Stomach smooth muscle (tissue), 2 donors: ENCODE results near the gene POMT1.
"Not testable (repeated sequence)": the region's sequence is repeated elsewhere in the genome, so short reads cannot be mapped to it uniquely, and the experiment has no call there.

ENCODE experiments used
- H3K27ac ChIP-seq: one replicate; pipeline ENCODE4 v1.7.0; 2013; ENCODE audit warnings: mild to moderate bottlenecking, low read length, inconsistent platforms
- H3K27me3 ChIP-seq, 2 donors: one replicate each; pipeline ENCODE4 v1.7.0; 2013; ENCODE audit warnings: low read length in 2 of 2; ENCODE audit not compliant: insufficient read depth in 2 of 2, control insufficient read depth in 1 of 2
- H3K36me3 ChIP-seq, 2 donors: one replicate each; pipeline ENCODE4 v1.7.0; 2013; ENCODE audit warnings: low read length in 2 of 2; ENCODE audit not compliant: control insufficient read depth in 2 of 2, insufficient read depth in 2 of 2
- H3K4me1 ChIP-seq: one replicate; pipeline ENCODE4 v1.7.0; 2013; ENCODE audit warnings: low read length; ENCODE audit not compliant: control insufficient read depth, insufficient read depth
- H3K4me3 ChIP-seq, 2 donors: one replicate each; pipeline ENCODE4 v1.7.0; 2013; ENCODE audit warnings: low read length in 2 of 2
- H3K9ac ChIP-seq, 2 donors: one replicate each; pipeline ENCODE4 v1.7.0; 2013; ENCODE audit warnings: low read length in 2 of 2, mild to moderate bottlenecking in 1 of 2
- H3K9me3 ChIP-seq, 2 donors: one replicate each; pipeline ENCODE4 v1.7.0; 2013; ENCODE audit warnings: low read length in 2 of 2; ENCODE audit not compliant: control insufficient read depth in 2 of 2
- donor health status: healthy.
- donor health status: Pancreatic carcinoma.

The POMT1 gene

GRCh38 chr9:131499254-131499767 lies 3.4 kb upstream of the POMT1 start:
- Histone ChIP-seq H3K9ac (no peak overlapping the region), H3K36me3 (peaks cover 34 to 43% of the 10 kb centered on the region in 2 donors)

GRCh38 chr9:131500377-131500776 lies 2.3 kb upstream of the POMT1 start:
- Histone ChIP-seq H3K9me3 (no peaks in the 10 kb centered on the region), H3K36me3 (peaks cover 30 to 34% of the 10 kb centered on the region in 2 donors), H3K27me3 (no peaks in the 10 kb centered on the region), H3K9ac (no peak overlapping the region), H3K4me1 (peaks cover 21% of the 10 kb centered on the region), H3K27ac (no peak overlapping the region), H3K4me3 (no peak overlapping the region)

More at GRCh38 chr9:131499254-131499767, 3.4 kb upstream of the POMT1 start:
- Histone ChIP-seq H3K27ac (no peak overlapping the region), H3K27me3 (no peaks in the 10 kb centered on the region), H3K9me3 (no peaks in the 10 kb centered on the region), H3K4me3 (no peak overlapping the region), H3K4me1 (peaks cover 20% of the 10 kb centered on the region)

- no peak overlapping the region for H3K4me3 ChIP-seq
- peaks cover 21% of the 10 kb centered on the region for H3K4me1 ChIP-seq
- no peaks in the 10 kb centered on the region for H3K9me3 ChIP-seq
- H3K27me3 ChIP-seq, result no peaks in the 10 kb centered on the region
- H3K9ac ChIP-seq, result no peak overlapping the region
- H3K27ac ChIP-seq, result no peak overlapping the region
- peaks cover 23 to 28% of the 10 kb centered on the region in 2 donors for H3K36me3 ChIP-seq
Observed at GRCh38 chr9:131500939-131501541, 1.7 kb upstream of the POMT1 start.

DNA sequence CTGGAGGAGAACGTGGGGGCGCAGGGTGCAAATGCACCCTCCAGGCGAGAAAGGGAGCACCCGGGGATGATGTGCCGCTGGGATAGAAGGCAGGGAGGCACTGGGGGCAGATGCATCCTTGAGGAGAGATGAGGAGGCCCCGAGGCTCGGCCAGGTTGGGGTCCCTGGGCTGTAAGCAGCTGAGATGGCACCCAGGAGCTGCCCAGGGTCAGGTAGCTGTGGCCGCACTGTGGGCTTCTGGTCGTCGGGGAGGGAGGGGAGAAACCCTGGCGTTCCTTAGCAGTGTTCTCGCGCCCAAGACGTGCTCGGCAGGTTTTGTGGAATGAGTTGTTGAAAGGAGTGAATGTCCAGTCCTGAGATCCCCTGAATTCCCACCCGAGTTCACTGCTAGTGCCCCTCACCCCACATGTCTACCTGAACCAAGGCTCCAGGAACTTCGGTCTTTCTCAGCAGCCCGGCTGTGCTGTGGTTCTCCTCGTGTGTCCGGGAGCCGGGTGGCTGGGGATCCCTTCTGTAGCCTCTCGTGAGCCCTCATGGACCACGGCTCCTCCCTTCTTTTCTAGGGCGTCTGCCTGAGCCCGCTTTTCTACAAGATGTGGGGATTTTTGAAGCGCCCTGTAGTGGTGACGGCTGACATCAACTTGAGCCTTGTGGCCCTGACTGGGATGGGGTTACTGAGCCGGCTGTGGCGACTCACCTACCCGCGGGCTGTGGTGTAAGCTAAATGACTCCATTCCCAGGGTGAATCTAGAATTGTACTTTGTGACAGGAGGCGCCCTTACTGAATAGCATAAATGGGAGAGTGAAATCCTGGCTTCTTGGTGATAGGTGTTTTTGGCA lies 1.1 kb downstream of the POMT1 start:
- Histone ChIP-seq H3K4me3 (peak overlapping the region; percentile 65 to 95), H3K27me3 (no peaks in the 10 kb centered on the region), H3K4me1 (peaks cover 21% of the 10 kb centered on the region), H3K36me3 (peaks cover 7 to 14% of the 10 kb centered on the region in 2 donors), H3K9ac (peak overlapping the region; percentile 45 to 89), H3K27ac (peak overlapping the region; percentile 31), H3K9me3 (no peaks in the 10 kb centered on the region)

- no peak overlapping the region for H3K9ac ChIP-seq
- H3K27me3 ChIP-seq, result no peaks in the 10 kb centered on the region
- peaks cover 10 to 12% of the 10 kb centered on the region in 2 donors for H3K36me3 ChIP-seq
- peaks cover 21% of the 10 kb centered on the region for H3K4me1 ChIP-seq
- no peaks in the 10 kb centered on the region for H3K9me3 ChIP-seq
- no peak overlapping the region for H3K4me3 ChIP-seq
- H3K27ac ChIP-seq, result no peak overlapping the region
Observed at GRCh38 chr9:131505012-131505411, 2.3 kb downstream of the POMT1 start.

- Histone ChIP-seq H3K27ac (no peak overlapping the region), H3K36me3 (peaks cover 49 to 57% of the 10 kb centered on the region in 2 donors), H3K27me3 (no peaks in the 10 kb centered on the region), H3K4me3 (no peak overlapping the region), H3K9ac (no peak overlapping the region), H3K4me1 (no peaks in the 10 kb centered on the region), H3K9me3 (no peaks in the 10 kb centered on the region)
Observed at GRCh38 chr9:131511416-131511815, 8.7 kb downstream of the POMT1 start.

GRCh38 chr9:131511880-131512279 lies 9.2 kb downstream of the POMT1 start:
- no peaks in the 10 kb centered on the region for H3K9me3 ChIP-seq
- H3K4me1 ChIP-seq, result peaks cover 2% of the 10 kb centered on the region
- H3K4me3 ChIP-seq, result no peak overlapping the region
- no peak overlapping the region for H3K9ac ChIP-seq
- peaks cover 54 to 62% of the 10 kb centered on the region in 2 donors for H3K36me3 ChIP-seq
- H3K27me3 ChIP-seq, result no peaks in the 10 kb centered on the region
- no peak overlapping the region for H3K27ac ChIP-seq

- Histone ChIP-seq H3K27me3 (no peaks in the 10 kb centered on the region), H3K4me3 (no peak overlapping the region), H3K4me1 (peaks cover 11% of the 10 kb centered on the region), H3K9me3 (no peaks in the 10 kb centered on the region), H3K9ac (no peak overlapping the region), H3K27ac (no peak overlapping the region), H3K36me3 (peaks cover 48 to 62% of the 10 kb centered on the region in 2 donors)
Observed at GRCh38 chr9:131513177-131513576, 10.5 kb downstream of the POMT1 start.

DNA sequence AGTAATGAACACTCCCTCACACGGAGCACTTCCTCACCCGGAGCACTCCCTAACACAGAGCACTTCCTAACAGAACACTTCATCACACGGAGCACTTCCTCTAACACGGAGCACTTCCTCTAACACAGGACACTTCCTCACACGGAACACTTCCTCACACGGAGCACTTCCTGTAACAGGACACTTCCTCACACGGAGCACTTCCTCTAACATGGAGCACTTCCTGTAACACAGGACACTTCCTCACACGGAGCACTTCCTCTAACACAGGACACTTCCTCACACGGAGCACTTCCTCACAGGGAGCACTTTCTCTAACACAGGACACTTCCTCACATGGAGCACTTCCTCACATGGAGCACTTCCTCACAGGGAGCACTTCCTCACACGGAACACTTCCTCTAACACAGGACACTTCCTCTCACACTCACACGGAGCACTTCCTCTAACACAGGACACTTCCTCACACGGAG lies 12.9 kb downstream of the POMT1 start:
- not testable (repeated sequence) for H3K9ac ChIP-seq, H3K27ac ChIP-seq, H3K27me3 ChIP-seq, H3K9me3 ChIP-seq, H3K4me3 ChIP-seq
- H3K4me1 ChIP-seq, result peaks cover 15% of the 10 kb centered on the region
- peaks cover 57 to 74% of the 10 kb centered on the region in 2 donors for H3K36me3 ChIP-seq

GRCh38 chr9:131516100-131516499 lies 13.4 kb downstream of the POMT1 start:
- Histone ChIP-seq H3K4me1 (peaks cover 15% of the 10 kb centered on the region), H3K9me3 (no peaks in the 10 kb centered on the region), H3K4me3 (no peak overlapping the region), H3K27ac (no peak overlapping the region), H3K9ac (no peak overlapping the region), H3K27me3 (no peaks in the 10 kb centered on the region), H3K36me3 (peaks cover 55 to 70% of the 10 kb centered on the region in 2 donors)
